ENCODE measurements around the gene BSND. TPM values are rescaled to one million over a fixed set of nuclear protein-coding genes. Genes with fewer than 3 reads are reported as not detected.

Gene BSND
- total RNA-seq, 1 experiment from 2014 or later: not detected

- H3K27ac ChIP-seq: no peak overlapping the region
- no peaks in the 10 kb centered on the region for H3K27me3 ChIP-seq
- no peaks in the 10 kb centered on the region for H3K9me3 ChIP-seq (replicated peaks)
- no peak for DNase-seq
- no peak overlapping the region for H3K4me3 ChIP-seq
- H3K4me1 ChIP-seq: peaks cover 26% of the 10 kb centered on the region
- no peaks in the 10 kb centered on the region for H3K36me3 ChIP-seq
Observed at GRCh38 chr1:54968551-54968950, 30.2 kb upstream of the BSND start.

GRCh38 chr1:54969879-54970278 lies 28.9 kb upstream of the BSND start:
- Histone ChIP-seq H3K4me1 (peaks cover 30% of the 10 kb centered on the region), H3K27me3 (no peaks in the 10 kb centered on the region), H3K36me3 (no peaks in the 10 kb centered on the region), H3K4me3 (no peak overlapping the region), H3K9me3 (replicated peaks) (no peaks in the 10 kb centered on the region), H3K27ac (no peak overlapping the region)
- DNase-seq: no peak

- H3K27me3 ChIP-seq: no peaks in the 10 kb centered on the region
- H3K27ac ChIP-seq: no peak overlapping the region
- no peak for DNase-seq
- no peaks in the 10 kb centered on the region for H3K36me3 ChIP-seq
- H3K4me1 ChIP-seq: peaks cover 25% of the 10 kb centered on the region
- no peaks in the 10 kb centered on the region for H3K9me3 ChIP-seq (replicated peaks)
- H3K4me3 ChIP-seq: no peak overlapping the region
Observed at GRCh38 chr1:54970901-54971300, 27.8 kb upstream of the BSND start.

- H3K4me3 ChIP-seq: no peak overlapping the region
- no peak for DNase-seq
- no peaks in the 10 kb centered on the region for H3K27me3 ChIP-seq
- no peaks in the 10 kb centered on the region for H3K9me3 ChIP-seq (replicated peaks)
- peaks cover 21% of the 10 kb centered on the region for H3K4me1 ChIP-seq
- H3K36me3 ChIP-seq: no peaks in the 10 kb centered on the region
- no peak overlapping the region for H3K27ac ChIP-seq
Observed at GRCh38 chr1:54971317-54971791, 27.4 kb upstream of the BSND start.

GRCh38 chr1:54972436-54972835 lies 26.3 kb upstream of the BSND start:
- no peaks in the 10 kb centered on the region for H3K27me3 ChIP-seq
- no peaks in the 10 kb centered on the region for H3K9me3 ChIP-seq (replicated peaks)
- no peak overlapping the region for H3K4me3 ChIP-seq
- H3K27ac ChIP-seq: peak overlapping the region; percentile 57
- DNase-seq: no peak
- H3K4me1 ChIP-seq: peaks cover 21% of the 10 kb centered on the region
- no peaks in the 10 kb centered on the region for H3K36me3 ChIP-seq

- Histone ChIP-seq H3K27me3 (no peaks in the 10 kb centered on the region), H3K4me1 (peaks cover 27% of the 10 kb centered on the region), H3K9me3 (replicated peaks) (no peaks in the 10 kb centered on the region), H3K4me3 (no peak overlapping the region), H3K27ac (peak overlapping the region; percentile 57), H3K36me3 (no peaks in the 10 kb centered on the region)
- DNase-seq: peak; percentile 85 to 94
Observed at GRCh38 chr1:54973205-54973921, 25.4 kb upstream of the BSND start.

- H3K36me3 ChIP-seq: no peaks in the 10 kb centered on the region
- H3K27ac ChIP-seq: no peak overlapping the region
- H3K27me3 ChIP-seq: no peaks in the 10 kb centered on the region
- peaks cover 38% of the 10 kb centered on the region for H3K4me1 ChIP-seq
- no peak for DNase-seq
- no peak overlapping the region for H3K4me3 ChIP-seq
- H3K9me3 ChIP-seq (replicated peaks): no peaks in the 10 kb centered on the region
Observed at GRCh38 chr1:54975356-54976108, 23.2 kb upstream of the BSND start.

- H3K9me3 ChIP-seq (replicated peaks): no peaks in the 10 kb centered on the region
- H3K36me3 ChIP-seq: no peaks in the 10 kb centered on the region
- no peaks in the 10 kb centered on the region for H3K27me3 ChIP-seq
- peaks cover 32% of the 10 kb centered on the region for H3K4me1 ChIP-seq
- H3K4me3 ChIP-seq: no peak overlapping the region
- DNase-seq: no peak
- H3K27ac ChIP-seq: no peak overlapping the region
Observed at GRCh38 chr1:54976747-54977146, 22.0 kb upstream of the BSND start.

GRCh38 chr1:54977533-54978297 lies 21.0 kb upstream of the BSND start:
- no peak overlapping the region for H3K27ac ChIP-seq
- no peaks in the 10 kb centered on the region for H3K27me3 ChIP-seq
- H3K4me3 ChIP-seq: no peak overlapping the region
- no peaks in the 10 kb centered on the region for H3K36me3 ChIP-seq
- peaks cover 28% of the 10 kb centered on the region for H3K4me1 ChIP-seq
- no peaks in the 10 kb centered on the region for H3K9me3 ChIP-seq (replicated peaks)
- peak in 1 of 2 experiments; percentile 45 for DNase-seq

- Histone ChIP-seq H3K27me3 (no peaks in the 10 kb centered on the region), H3K4me3 (no peak overlapping the region), H3K36me3 (no peaks in the 10 kb centered on the region), H3K27ac (peak overlapping the region; percentile 26; the same call in 1 of the 2 replicates), H3K4me1 (peaks cover 19% of the 10 kb centered on the region), H3K9me3 (replicated peaks) (no peaks in the 10 kb centered on the region)
- DNase-seq: peak; percentile 38 to 70
Observed at GRCh38 chr1:54978528-54979326, 20.0 kb upstream of the BSND start.

GRCh38 chr1:54979327-54979891 lies 19.3 kb upstream of the BSND start:
- H3K4me3 ChIP-seq: no peak overlapping the region
- H3K4me1 ChIP-seq: peaks cover 17% of the 10 kb centered on the region
- H3K36me3 ChIP-seq: no peaks in the 10 kb centered on the region
- no peak for DNase-seq
- peak overlapping the region; percentile 26; the same call in 1 of the 2 replicates for H3K27ac ChIP-seq
- no peaks in the 10 kb centered on the region for H3K9me3 ChIP-seq (replicated peaks)
- no peaks in the 10 kb centered on the region for H3K27me3 ChIP-seq

GRCh38 chr1:54980046-54980527 lies 18.6 kb upstream of the BSND start:
- DNase-seq: no peak
- Histone ChIP-seq H3K36me3 (no peaks in the 10 kb centered on the region), H3K27me3 (no peaks in the 10 kb centered on the region), H3K9me3 (replicated peaks) (no peaks in the 10 kb centered on the region), H3K27ac (no peak overlapping the region), H3K4me1 (peaks cover 17% of the 10 kb centered on the region), H3K4me3 (no peak overlapping the region)

GRCh38 chr1:54980528-54981241 lies 18.0 kb upstream of the BSND start, which contains the start of gene TMEM61:
Gene TMEM61 (plus strand): TSS chr1:54980628. CDS start chr1:54981066, 438 bp downstream.
- DNase-seq: no peak
- Histone ChIP-seq H3K4me3 (no peak within 1 kb of the TSS), H3K9me3 (replicated peaks) (no peaks in the 10 kb centered on the region), H3K36me3 (no peaks in the 10 kb centered on the region), H3K27me3 (no peaks in the 10 kb centered on the region), H3K4me1 (peaks cover 17% of the 10 kb centered on the region), H3K27ac (peak within 1 kb of the TSS; percentile 26; the same call in 1 of the 2 replicates)
